GM11168 (cell line): Measurements from ENCODE around the gene F2RL1.
"Not testable (repeated sequence)": the region's sequence is repeated elsewhere in the genome, so short reads cannot be mapped to it uniquely, and the experiment has no call there.

ENCODE experiments used
- in situ Hi-C: fragments of 300-500 bp; cut with MboI; formaldehyde crosslinking; loops from one replicate; pipeline ENCODE4 v1.12.0; 2022; ENCODE audit warnings: low sequenced_read_pairs; ENCODE audit not compliant: unreplicated experiment

F2RL1 gene

GRCh38 chr5:76849419-76850291 lies 30.8 kb downstream of the F2RL1 start, which contains the start of gene S100Z:
Gene S100Z, plus strand, starts transcription at chr5:76850014. Its CDS starts 25,346 bp downstream, at chr5:76875360.
- in situ Hi-C loops = loop anchor here (5.0 kb wide), 1 partner anchor 98 kb away; no protein-coding TSS in a partner anchor

GRCh38 chr5:76850543-76851145 lies 31.8 kb downstream of the F2RL1 start:
- in situ Hi-C loops = loop anchor here (5.0 kb wide), 1 partner anchor 97 kb away; no protein-coding TSS in a partner anchor

- in situ Hi-C loops = loop anchor here (5.0 kb wide), 1 partner anchor 95 kb away; no protein-coding TSS in a partner anchor
Observed at GRCh38 chr5:76851728-76852369, 33.0 kb downstream of the F2RL1 start.

- in situ Hi-C loops = loop anchor here (5.0 kb wide), 1 partner anchor 95 kb away; no protein-coding TSS in a partner anchor
Observed at GRCh38 chr5:76852772-76853171, 33.9 kb downstream of the F2RL1 start.

- in situ Hi-C loops = loop anchor here (5.0 kb wide), 1 partner anchor 94 kb away; no protein-coding TSS in a partner anchor
Observed at GRCh38 chr5:76853741-76854140, 34.9 kb downstream of the F2RL1 start.

- in situ Hi-C loops = loop anchor here (5.0 kb wide), 1 partner anchor 93 kb away; no protein-coding TSS in a partner anchor
Observed at GRCh38 chr5:76854644-76855043, 35.8 kb downstream of the F2RL1 start.

- in situ Hi-C loops = not testable (repeated sequence)
Observed at GRCh38 chr5:76855501-76855900, 36.7 kb downstream of the F2RL1 start.

GRCh38 chr5:76855961-76856360 lies 37.1 kb downstream of the F2RL1 start:
- in situ Hi-C loops = no loop called here

- in situ Hi-C loops = not testable (repeated sequence)
Observed at GRCh38 chr5:76856800-76857199, 38.0 kb downstream of the F2RL1 start.

- in situ Hi-C loops = no loop called here
Observed at GRCh38 chr5:76859591-76860247, 40.9 kb downstream of the F2RL1 start.

- in situ Hi-C loops = no loop called here
Observed at GRCh38 chr5:76861612-76862011, 42.8 kb downstream of the F2RL1 start.

GRCh38 chr5:76863001-76863400 lies 44.2 kb downstream of the F2RL1 start:
- in situ Hi-C loops = no loop called here

GRCh38 chr5:76866503-76866902 lies 47.7 kb downstream of the F2RL1 start:
- in situ Hi-C loops = loop anchor here (5.0 kb wide), 1 partner anchor 151 kb away; no protein-coding TSS in a partner anchor

GRCh38 chr5:76867038-76867437 lies 48.2 kb downstream of the F2RL1 start:
- in situ Hi-C loops = loop anchor here (5.0 kb wide), 1 partner anchor 150 kb away; no protein-coding TSS in a partner anchor

GRCh38 chr5:76867827-76868693 lies 49.2 kb downstream of the F2RL1 start:
- in situ Hi-C loops = loop anchor here (5.0 kb wide), 1 partner anchor 149 kb away; no protein-coding TSS in a partner anchor

GRCh38 chr5:76870046-76870445 lies 51.2 kb downstream of the F2RL1 start:
- in situ Hi-C loops = no loop called here

- in situ Hi-C loops = no loop called here
Observed at GRCh38 chr5:76874088-76874581, 55.3 kb downstream of the F2RL1 start.
